Epithelial cell of proximal tubule (primary cell): Measurements from ENCODE around the gene DUSP5. TPM values are rescaled to one million over a fixed set of nuclear protein-coding genes. Genes with fewer than 3 reads are reported as not detected.

Experiments
- DNase-seq: peaks from one replicate; pipeline ENCODE4 v3.0.0-alpha.2; 2011; ENCODE audit warnings: low read depth
- H3K4me3 ChIP-seq: 2 replicates; pipeline ENCODE4 v1.5.1; 2011; ENCODE audit warnings: low read depth, mild to moderate bottlenecking, low read length
- total RNA-seq: library from RNA; depleted of rRNA; stranded (reverse); fragments of >200 nt; gene quantifications from 2 replicates; pipeline ENCODE4 v1.2.3, GENCODE V29; 2015
- TF ChIP-seq, protein P1 (sequence below): conservative IDR thresholded peaks from 2 replicates; pipeline ENCODE4 v1.5.1; 2012; ENCODE audit warnings: low read depth, mild to moderate bottlenecking, low read length

The DUSP5 gene
- total RNA-seq, 1 donor from 2014 or later, result 76.2 TPM

DNA sequence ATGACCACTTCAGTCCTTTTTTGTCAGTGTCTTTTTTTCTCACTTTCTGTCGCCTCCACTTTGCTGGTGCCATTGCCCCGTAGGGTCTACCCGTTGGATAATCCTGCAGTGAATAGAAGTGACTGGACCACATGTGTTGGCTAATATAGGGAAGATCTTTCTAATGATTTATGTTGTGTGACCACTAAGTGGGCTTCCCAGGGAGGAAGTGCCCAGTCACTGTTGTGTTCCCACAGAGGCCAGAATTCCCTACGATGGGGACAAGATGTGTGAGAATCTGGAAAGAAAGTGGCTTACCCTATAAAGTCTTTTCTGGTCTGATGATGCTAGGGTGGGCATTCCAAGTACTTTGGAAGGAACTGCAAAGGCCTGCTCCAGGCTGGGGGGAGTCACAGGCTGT, 41.4 kb downstream of the DUSP5 start:
- DNase-seq, result no peak
- TF ChIP-seq, protein P1, sequence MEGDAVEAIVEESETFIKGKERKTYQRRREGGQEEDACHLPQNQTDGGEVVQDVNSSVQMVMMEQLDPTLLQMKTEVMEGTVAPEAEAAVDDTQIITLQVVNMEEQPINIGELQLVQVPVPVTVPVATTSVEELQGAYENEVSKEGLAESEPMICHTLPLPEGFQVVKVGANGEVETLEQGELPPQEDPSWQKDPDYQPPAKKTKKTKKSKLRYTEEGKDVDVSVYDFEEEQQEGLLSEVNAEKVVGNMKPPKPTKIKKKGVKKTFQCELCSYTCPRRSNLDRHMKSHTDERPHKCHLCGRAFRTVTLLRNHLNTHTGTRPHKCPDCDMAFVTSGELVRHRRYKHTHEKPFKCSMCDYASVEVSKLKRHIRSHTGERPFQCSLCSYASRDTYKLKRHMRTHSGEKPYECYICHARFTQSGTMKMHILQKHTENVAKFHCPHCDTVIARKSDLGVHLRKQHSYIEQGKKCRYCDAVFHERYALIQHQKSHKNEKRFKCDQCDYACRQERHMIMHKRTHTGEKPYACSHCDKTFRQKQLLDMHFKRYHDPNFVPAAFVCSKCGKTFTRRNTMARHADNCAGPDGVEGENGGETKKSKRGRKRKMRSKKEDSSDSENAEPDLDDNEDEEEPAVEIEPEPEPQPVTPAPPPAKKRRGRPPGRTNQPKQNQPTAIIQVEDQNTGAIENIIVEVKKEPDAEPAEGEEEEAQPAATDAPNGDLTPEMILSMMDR, result no peak
- H3K4me3 ChIP-seq, result no peak overlapping the region

DNA sequence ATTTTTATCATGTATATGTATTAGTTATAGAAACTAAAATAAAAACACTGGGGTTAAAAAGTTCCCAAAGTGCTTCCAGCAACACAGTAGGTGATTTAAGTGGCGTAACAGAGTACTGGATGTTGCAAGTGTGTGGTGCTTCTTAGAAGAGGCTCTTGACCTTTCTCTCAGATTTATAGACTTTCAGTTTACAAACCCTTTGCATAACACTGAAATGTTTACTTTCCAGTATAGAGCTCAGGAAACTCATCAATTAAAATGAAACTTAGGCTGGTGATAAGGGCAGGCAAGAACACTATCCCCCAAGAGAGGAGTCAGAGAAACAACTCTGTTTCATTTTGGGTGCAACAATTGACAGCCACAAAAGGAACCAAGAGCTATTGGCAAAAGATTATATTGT, 42.3 kb downstream of the DUSP5 start:
- no peak for DNase-seq
- TF ChIP-seq, protein P1, result no peak
- H3K4me3 ChIP-seq, result no peak overlapping the region

DNA sequence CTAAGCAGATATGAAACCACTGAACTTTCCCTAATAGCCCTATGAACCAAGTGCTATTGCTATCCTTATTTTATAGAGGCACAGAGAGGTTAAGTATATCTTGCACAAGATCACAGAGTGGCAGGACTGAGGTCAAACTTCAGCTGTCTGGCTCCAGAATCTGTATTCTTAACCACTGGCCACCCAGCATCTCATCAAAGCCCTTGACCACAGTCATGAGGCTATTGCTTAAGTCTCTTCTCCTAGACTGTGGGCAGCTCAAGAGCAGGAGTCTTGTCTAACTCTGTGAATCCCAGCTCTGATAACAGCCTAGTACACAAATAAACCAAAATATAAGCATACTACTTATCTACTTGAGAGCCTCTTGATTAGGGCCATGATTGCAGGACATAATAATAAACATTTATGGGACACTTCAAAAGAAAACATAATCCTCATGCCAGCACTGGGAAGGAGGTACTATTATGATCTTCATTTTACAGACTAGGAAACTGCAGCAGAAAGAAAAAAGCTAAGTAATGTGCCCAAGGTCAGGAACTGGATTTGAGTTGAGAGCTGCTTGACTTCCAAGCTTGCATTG, 47.3 kb downstream of the DUSP5 start:
- no peak overlapping the region for H3K4me3 ChIP-seq
- no peak for DNase-seq
- TF ChIP-seq, protein P1, result no peak

DNA sequence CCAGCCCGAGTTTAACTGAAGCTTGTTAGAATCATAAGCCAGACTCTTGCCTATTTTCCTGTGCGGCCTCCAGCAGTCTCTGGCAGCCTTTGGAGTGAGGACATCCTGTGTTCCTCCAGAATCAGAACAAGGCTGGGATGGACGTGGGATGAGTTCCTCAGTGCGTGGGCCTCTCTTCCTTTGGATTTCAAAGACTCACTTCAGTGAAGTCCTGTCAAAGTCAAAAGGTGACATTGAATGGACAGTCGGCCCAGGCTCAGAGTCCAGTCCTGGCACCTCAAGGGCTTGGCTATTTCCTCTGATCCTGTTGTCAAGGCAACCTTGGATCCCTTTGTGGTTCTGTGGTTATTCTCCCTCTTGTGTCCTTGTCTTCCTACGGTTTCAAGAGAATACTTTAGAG, 48.4 kb downstream of the DUSP5 start:
- no peak for DNase-seq
- no peak overlapping the region for H3K4me3 ChIP-seq
- TF ChIP-seq, protein P1, result no peak

DNA sequence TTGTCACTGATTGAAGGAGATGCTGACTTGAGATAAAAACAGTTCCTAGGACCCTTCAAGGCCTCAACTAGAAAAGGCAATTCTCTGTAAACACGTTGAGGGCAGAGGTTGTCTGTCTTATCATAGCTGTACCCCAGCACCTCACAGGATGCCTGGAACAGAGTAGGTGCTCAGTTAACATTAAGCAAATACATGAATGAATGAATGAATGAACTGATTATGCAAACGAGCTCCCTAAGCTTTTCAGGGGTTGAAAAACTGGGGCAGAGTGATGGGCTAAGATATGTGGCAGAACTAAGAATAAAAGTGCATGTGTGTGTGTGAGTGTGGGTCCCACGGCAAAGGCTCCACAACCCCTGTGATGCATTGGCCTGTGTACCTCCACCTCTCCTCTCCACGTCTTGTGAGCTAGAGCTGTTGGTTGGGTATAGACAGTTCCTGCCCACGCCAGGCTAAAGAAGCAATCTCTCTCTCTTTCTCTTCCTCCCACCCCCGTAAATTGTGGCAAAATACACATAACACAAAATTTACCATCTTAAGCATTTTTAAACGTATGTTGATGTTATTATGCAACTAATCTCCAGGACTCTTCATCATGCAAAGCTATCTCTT, 48.9 kb downstream of the DUSP5 start:
- no peak overlapping the region for H3K4me3 ChIP-seq
- no peak for DNase-seq
- TF ChIP-seq, protein P1, result no peak

DNA sequence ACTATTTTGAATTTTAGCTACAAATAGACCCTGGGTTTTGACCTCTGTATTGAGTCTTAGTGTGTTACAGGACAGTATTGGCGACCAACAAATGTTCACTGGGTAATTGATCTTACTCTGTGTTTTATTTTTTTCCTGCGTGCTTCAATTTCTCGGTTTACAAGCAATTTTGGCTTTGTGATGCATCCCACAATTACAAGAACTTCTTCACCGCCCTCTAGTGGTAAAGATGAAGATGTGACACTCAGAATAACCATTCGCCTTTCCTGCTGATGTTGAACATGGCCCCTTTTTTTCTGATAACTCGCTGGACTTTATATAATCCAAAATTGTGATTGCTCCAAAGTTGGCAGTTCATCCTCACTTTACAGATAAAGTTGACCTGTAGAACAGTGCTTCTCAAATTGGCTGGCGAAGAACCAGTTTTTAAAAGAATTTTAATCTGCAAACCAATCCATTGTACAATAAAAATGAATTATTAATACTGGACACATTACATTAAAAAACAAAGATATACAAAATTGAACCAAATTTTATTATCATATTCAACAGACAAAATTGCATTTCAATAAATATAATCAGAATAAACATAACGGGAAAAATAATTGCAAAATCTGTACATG, 49.5 kb downstream of the DUSP5 start:
- DNase-seq, result no peak
- no peak overlapping the region for H3K4me3 ChIP-seq
- TF ChIP-seq, protein P1, result peak; percentile 85
